HepG2 (cell line): ENCODE data around the gene LRIF1. TPM values are rescaled to one million over a fixed set of nuclear protein-coding genes. Genes with fewer than 3 reads are reported as not detected.
A peak's percentile ranks its signal among the peaks of the same experiment; 100 is the strongest.

Experiments used
- ARID3A ChIP-seq: IDR thresholded peaks from 2 replicates; pipeline ENCODE4 v1.6.1; 2012; ENCODE audit warnings: low read depth, low read length, improper control_type of control experiment
- ARNTL ChIP-seq: sonication (generic); formaldehyde crosslinking; IDR thresholded peaks from 2 replicates; pipeline ENCODE4 v1.4.0; 2020; ENCODE audit warnings: mild to moderate bottlenecking, missing genetic modification reagents
- GABPB1 ChIP-seq: IDR thresholded peaks from 2 replicates; pipeline ENCODE4 v1.6.1; 2016; ENCODE audit warnings: mild to moderate bottlenecking, missing genetic modification reagents, moderate library complexity, missing compliant biosample characterization
- GTF3A ChIP-seq: sonication (generic); formaldehyde crosslinking; conservative IDR thresholded peaks from 2 replicates; pipeline ENCODE4 v1.4.0; 2020; ENCODE audit warnings: mild to moderate bottlenecking, missing genetic modification reagents
- KDM3A ChIP-seq: IDR thresholded peaks from 2 replicates; pipeline ENCODE4 v1.6.1; 2018; ENCODE audit warnings: low read depth, missing compliant biosample characterization
- NFATC3 ChIP-seq: sonication (generic); formaldehyde crosslinking; IDR thresholded peaks from 2 replicates; pipeline ENCODE4 v1.5.1; 2020; ENCODE audit warnings: mild to moderate bottlenecking, missing genetic modification reagents
- NR2F2 ChIP-seq: IDR thresholded peaks from 2 replicates; pipeline ENCODE4 v1.6.1; 2012; ENCODE audit warnings: low read depth, inconsistent platforms, borderline replicate concordance
- NR2F6 ChIP-seq, 2 experiments: IDR thresholded peaks; 2 replicates each; pipeline ENCODE4 v1.6.1; 2016; ENCODE audit warnings: antibody characterized with exemption in 1 of 2, mild to moderate bottlenecking in 1 of 2
- NR3C1 ChIP-seq: sonication (generic); formaldehyde crosslinking; IDR thresholded peaks from 2 replicates; pipeline ENCODE4 v1.4.0; 2020; ENCODE audit warnings: missing genetic modification reagents
- PAWR ChIP-seq: sonication (generic); formaldehyde crosslinking; IDR thresholded peaks from 2 replicates; pipeline ENCODE4 v1.4.0; 2020; ENCODE audit warnings: missing genetic modification reagents, mild to moderate bottlenecking, borderline replicate concordance
- RFX1 ChIP-seq: fragments of 450-650 bp; IDR thresholded peaks from 2 replicates; pipeline ENCODE4 v1.6.1; 2017
- RORA ChIP-seq: sonication (generic); formaldehyde crosslinking; IDR thresholded peaks from 2 replicates; pipeline ENCODE4 v1.5.0; 2020; ENCODE audit warnings: mild to moderate bottlenecking, missing genetic modification reagents, moderate library complexity
- TARDBP ChIP-seq: sonication (generic); formaldehyde crosslinking; IDR thresholded peaks from 2 replicates; pipeline ENCODE4 v1.8.0; 2022; ENCODE audit warnings: mild to moderate bottlenecking, missing genetic modification reagents
- TBX2 ChIP-seq: sonication (generic); formaldehyde crosslinking; IDR thresholded peaks from 2 replicates; pipeline ENCODE4 v1.5.0; 2020; ENCODE audit warnings: missing genetic modification reagents, mild to moderate bottlenecking, borderline replicate concordance
- TP53 ChIP-seq: sonication (generic); formaldehyde crosslinking; conservative IDR thresholded peaks from 2 replicates; pipeline ENCODE4 v1.4.0; 2020; ENCODE audit warnings: missing genetic modification reagents
- ZNF430 ChIP-seq: sonication (generic); formaldehyde crosslinking; IDR thresholded peaks from 2 replicates; pipeline ENCODE4 v1.9.0; 2021; ENCODE audit warnings: mild to moderate bottlenecking, missing genetic modification reagents
- ZNF616 ChIP-seq: sonication (generic); formaldehyde crosslinking; IDR thresholded peaks from 2 replicates; pipeline ENCODE4 v1.5.0; 2020; ENCODE audit warnings: low read depth, mild to moderate bottlenecking, missing genetic modification reagents
- ZNF839 ChIP-seq: sonication (generic); formaldehyde crosslinking; IDR thresholded peaks from 2 replicates; pipeline ENCODE4 v1.4.0; 2020; ENCODE audit warnings: missing genetic modification reagents, mild to moderate bottlenecking, borderline replicate concordance
- ZSCAN31 ChIP-seq: sonication (generic); formaldehyde crosslinking; IDR thresholded peaks from 2 replicates; pipeline ENCODE4 v1.5.0; 2020; ENCODE audit warnings: low read depth, mild to moderate bottlenecking, missing genetic modification reagents
- polyA plus RNA-seq, 8 experiments: library from polyadenylated mRNA; depleted of rRNA in 3 of 8; stranded (reverse) in 7 of 8; unstranded in 1 of 8; fragments of >200 nt; fragmentation: Illumina TruSeq in 4 of 8; extraction: Trizol in 4 of 8; gene quantifications; 2 replicates each; pipeline versions ENCODE4 v1.2.1 to v1.2.3, GENCODE V29; 2011 to 2016; ENCODE audit warnings: low read depth in 4 of 8, missing spikeins in 1 of 8, mixed read lengths in 1 of 8; ENCODE audit not compliant: insufficient read depth in 1 of 8
- total RNA-seq, 5 experiments: library from RNA; depleted of rRNA; stranded (reverse); fragments of >200 nt; fragmentation: Illumina TruSeq; extraction: Trizol; gene quantifications; 2 replicates each; pipeline ENCODE4 v1.2.3, GENCODE V29; 2016; ENCODE audit warnings: low read depth in 1 of 5
- TF ChIP-seq, protein P1 (sequence below): sonication (generic); formaldehyde crosslinking; IDR thresholded peaks from 2 replicates; pipeline ENCODE4 v1.4.0; 2020; ENCODE audit warnings: missing genetic modification reagents
- TF ChIP-seq, protein P2 (sequence below): sonication (generic); formaldehyde crosslinking; IDR thresholded peaks from 2 replicates; pipeline ENCODE4 v1.4.0; 2020; ENCODE audit warnings: missing genetic modification reagents

Gene LRIF1
- total and polyA plus RNA-seq, 2 of the 13 experiments (the other 11 are each of a cell fraction or from before 2014, with no cell fraction given) = 18.4 to 42.4 TPM

DNA sequence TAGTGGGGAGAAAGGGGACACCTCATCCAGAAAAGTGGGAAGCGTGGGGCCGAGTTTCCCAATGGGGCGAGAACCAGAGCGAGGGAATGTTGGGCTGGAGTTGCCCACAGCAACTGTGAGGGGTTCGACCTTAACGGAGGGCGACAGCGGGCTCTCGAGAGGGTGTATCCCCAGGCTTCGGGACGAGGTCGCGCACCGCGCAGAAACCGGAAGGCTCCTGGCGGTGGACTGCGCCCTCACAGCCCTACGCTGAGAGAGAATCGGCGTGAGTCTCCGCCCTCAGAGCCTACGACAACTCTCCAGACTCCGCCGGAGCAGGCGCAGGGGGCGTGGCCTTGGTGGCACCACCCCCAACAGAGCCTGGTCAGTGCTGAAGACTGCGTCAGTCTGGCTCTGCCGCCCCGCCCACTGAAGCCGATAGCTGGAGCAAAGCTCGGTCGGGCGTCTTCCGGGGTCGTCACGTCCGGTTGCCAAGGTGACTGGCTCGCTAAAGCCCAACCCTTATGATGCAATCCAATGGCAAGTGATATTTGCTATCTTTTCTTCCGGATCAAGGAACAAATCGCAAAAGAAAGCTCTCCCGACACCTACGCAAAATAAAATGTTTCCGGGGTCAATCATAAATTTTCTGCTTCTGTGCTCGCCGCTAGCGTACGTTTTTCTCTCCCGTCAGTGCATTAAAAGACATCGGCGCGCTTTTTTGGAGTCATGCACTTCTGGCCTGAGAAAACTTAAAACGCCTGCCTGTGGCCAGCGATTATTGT is at the start of gene LRIF1 (continued):
- 0 out of 2 replicates have a peak, but pooled peaks have one; percentile 12 for TF ChIP-seq TARDBP (CRISPR knock-in tag)
- TF ChIP-seq, protein P1, sequence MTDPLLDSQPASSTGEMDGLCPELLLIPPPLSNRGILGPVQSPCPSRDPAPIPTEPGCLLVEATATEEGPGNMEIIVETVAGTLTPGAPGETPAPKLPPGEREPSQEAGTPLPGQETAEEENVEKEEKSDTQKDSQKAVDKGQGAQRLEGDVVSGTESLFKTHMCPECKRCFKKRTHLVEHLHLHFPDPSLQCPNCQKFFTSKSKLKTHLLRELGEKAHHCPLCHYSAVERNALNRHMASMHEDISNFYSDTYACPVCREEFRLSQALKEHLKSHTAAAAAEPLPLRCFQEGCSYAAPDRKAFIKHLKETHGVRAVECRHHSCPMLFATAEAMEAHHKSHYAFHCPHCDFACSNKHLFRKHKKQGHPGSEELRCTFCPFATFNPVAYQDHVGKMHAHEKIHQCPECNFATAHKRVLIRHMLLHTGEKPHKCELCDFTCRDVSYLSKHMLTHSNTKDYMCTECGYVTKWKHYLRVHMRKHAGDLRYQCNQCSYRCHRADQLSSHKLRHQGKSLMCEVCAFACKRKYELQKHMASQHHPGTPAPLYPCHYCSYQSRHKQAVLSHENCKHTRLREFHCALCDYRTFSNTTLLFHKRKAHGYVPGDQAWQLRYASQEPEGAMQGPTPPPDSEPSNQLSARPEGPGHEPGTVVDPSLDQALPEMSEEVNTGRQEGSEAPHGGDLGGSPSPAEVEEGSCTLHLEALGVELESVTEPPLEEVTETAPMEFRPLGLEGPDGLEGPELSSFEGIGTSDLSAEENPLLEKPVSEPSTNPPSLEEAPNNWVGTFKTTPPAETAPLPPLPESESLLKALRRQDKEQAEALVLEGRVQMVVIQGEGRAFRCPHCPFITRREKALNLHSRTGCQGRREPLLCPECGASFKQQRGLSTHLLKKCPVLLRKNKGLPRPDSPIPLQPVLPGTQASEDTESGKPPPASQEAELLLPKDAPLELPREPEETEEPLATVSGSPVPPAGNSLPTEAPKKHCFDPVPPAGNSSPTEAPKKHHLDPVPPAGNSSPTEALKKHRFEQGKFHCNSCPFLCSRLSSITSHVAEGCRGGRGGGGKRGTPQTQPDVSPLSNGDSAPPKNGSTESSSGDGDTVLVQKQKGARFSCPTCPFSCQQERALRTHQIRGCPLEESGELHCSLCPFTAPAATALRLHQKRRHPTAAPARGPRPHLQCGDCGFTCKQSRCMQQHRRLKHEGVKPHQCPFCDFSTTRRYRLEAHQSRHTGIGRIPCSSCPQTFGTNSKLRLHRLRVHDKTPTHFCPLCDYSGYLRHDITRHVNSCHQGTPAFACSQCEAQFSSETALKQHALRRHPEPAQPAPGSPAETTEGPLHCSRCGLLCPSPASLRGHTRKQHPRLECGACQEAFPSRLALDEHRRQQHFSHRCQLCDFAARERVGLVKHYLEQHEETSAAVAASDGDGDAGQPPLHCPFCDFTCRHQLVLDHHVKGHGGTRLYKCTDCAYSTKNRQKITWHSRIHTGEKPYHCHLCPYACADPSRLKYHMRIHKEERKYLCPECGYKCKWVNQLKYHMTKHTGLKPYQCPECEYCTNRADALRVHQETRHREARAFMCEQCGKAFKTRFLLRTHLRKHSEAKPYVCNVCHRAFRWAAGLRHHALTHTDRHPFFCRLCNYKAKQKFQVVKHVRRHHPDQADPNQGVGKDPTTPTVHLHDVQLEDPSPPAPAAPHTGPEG = peak; percentile 71; the same call in 1 of the 2 replicates
- TF ChIP-seq GTF3A (CRISPR knock-in tag) = no peak
- TF ChIP-seq NR2F6 (IDR thresholded peaks at IDR 0.05) = no peak
- no peak for TF ChIP-seq NR2F6 (CRISPR knock-in tag; IDR thresholded peaks at IDR 0.05)
- TF ChIP-seq TP53 (CRISPR knock-in tag) = 0 out of 2 replicates have a peak, but pooled peaks have one; percentile 17
- TF ChIP-seq RORA (CRISPR knock-in tag) = no peak
- no peak for TF ChIP-seq ZNF839 (CRISPR knock-in tag)
- peak; percentile 37; the same call in 1 of the 2 replicates for TF ChIP-seq KDM3A (CRISPR knock-in tag)
- peak; percentile 59 for TF ChIP-seq ARID3A
- TF ChIP-seq ZSCAN31 (CRISPR knock-in tag) = no peak
- peak; percentile 67 for TF ChIP-seq RFX1
- no peak for TF ChIP-seq PAWR (CRISPR knock-in tag)
- TF ChIP-seq ARNTL (CRISPR knock-in tag) = no peak
- no peak for TF ChIP-seq ZNF616
- TF ChIP-seq NR3C1 (CRISPR knock-in tag) = no peak
- TF ChIP-seq NFATC3 = no peak
- peak; percentile 54 for TF ChIP-seq ZNF430 (CRISPR knock-in tag)
- TF ChIP-seq NR2F2 = no peak
- peak; percentile 77 for TF ChIP-seq TBX2 (CRISPR knock-in tag)
- peak; percentile 99 for TF ChIP-seq GABPB1 (CRISPR knock-in tag)
- TF ChIP-seq, protein P2, sequence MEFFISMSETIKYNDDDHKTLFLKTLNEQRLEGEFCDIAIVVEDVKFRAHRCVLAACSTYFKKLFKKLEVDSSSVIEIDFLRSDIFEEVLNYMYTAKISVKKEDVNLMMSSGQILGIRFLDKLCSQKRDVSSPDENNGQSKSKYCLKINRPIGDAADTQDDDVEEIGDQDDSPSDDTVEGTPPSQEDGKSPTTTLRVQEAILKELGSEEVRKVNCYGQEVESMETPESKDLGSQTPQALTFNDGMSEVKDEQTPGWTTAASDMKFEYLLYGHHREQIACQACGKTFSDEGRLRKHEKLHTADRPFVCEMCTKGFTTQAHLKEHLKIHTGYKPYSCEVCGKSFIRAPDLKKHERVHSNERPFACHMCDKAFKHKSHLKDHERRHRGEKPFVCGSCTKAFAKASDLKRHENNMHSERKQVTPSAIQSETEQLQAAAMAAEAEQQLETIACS (CRISPR knock-in tag) = no peak
